ENCODE results near the gene MRPS30. TPM values are rescaled to one million over a fixed set of nuclear protein-coding genes. Genes with fewer than 3 reads are reported as not detected.

Gene MRPS30
- total RNA-seq = 65.0 and 74.0 TPM in 2 replicates
- 25.1 and 28.2 TPM in 2 replicates for polyA plus RNA-seq
- 16.7 and 23.6 TPM in 2 replicates for polyA plus RNA-seq (2012)
- 9.6 and 13.8 TPM in 2 replicates for polyA minus RNA-seq (ENCODE audit: low replicate concordance)

DNA sequence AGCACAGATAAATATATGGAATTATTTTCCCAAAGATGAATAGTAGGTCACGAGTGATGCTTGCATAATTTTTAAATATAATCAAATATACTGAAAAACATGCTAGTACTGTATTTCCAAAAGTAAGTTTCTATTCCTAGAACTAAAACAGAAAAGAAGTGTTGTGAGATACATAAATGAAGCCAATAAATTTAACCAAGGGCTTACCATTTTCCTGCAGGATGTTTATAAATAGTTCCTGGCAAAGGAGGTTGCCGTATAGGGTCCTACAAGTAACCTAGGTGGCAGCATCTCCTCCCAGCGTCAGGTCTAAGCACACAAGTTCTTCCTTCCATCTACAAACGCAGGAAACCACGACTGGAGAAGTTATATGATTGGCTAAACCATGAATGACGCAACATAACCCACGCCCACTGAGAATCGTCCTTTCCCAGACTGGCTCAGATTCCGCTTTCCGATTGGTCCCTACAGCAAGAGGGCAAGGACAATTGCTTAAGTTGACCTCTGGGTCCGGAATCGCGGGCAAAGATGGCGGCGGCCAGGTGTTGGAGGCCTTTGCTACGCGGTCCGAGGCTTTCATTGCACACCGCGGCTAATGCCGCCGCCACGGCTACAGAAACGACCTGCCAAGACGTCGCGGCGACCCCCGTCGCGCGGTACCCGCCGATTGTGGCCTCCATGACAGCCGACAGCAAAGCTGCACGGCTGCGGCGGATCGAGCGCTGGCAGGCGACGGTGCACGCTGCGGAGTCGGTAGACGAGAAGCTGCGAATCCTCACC, at the start of gene MRPS30:
Gene MRPS30, plus strand, starts transcription at position 513 of the 780 bp plus-strand sequence. Its CDS starts 16 bp downstream, at position 529.
- peak within 1 kb of the TSS; percentile 88 for H3K27ac ChIP-seq (ENCODE audit: insufficient read depth, low read length)
- H3K27me3 ChIP-seq (ENCODE audit: control insufficient read depth, insufficient read depth, low read length) = no peaks in the 10 kb centered on the region
- H3K4me3 ChIP-seq (replicated peaks in 1 of 4; ENCODE audit: control extremely low read depth in 1 of 4, insufficient read depth in 1 of 4, low read depth in 3 of 4, low read length in 4 of 4) = peak within 1 kb of the TSS; percentile 82 to 96 (median 92)
- no peaks in the 10 kb centered on the region for H3K4me1 ChIP-seq (ENCODE audit: control insufficient read depth, extremely low read depth, insufficient read depth, low read length)
- H3K79me2 ChIP-seq (ENCODE audit: control insufficient read depth, insufficient read depth, low read length) = peaks cover 29% of the 10 kb centered on the region
- H3K9me3 ChIP-seq (ENCODE audit: control insufficient read depth, insufficient read depth, low read depth, low read length) = no peaks in the 10 kb centered on the region
- peak within 1 kb of the TSS; percentile 99 for H2AFZ ChIP-seq (ENCODE audit: low read length)
- peak within 1 kb of the TSS; percentile 80 for H3K4me2 ChIP-seq (ENCODE audit: extremely low read depth, insufficient read depth, low read length)
- H3K36me3 ChIP-seq (ENCODE audit: control insufficient read depth, insufficient read depth, low read length) = no peaks in the 10 kb centered on the region
- TF ChIP-seq, protein P1, sequence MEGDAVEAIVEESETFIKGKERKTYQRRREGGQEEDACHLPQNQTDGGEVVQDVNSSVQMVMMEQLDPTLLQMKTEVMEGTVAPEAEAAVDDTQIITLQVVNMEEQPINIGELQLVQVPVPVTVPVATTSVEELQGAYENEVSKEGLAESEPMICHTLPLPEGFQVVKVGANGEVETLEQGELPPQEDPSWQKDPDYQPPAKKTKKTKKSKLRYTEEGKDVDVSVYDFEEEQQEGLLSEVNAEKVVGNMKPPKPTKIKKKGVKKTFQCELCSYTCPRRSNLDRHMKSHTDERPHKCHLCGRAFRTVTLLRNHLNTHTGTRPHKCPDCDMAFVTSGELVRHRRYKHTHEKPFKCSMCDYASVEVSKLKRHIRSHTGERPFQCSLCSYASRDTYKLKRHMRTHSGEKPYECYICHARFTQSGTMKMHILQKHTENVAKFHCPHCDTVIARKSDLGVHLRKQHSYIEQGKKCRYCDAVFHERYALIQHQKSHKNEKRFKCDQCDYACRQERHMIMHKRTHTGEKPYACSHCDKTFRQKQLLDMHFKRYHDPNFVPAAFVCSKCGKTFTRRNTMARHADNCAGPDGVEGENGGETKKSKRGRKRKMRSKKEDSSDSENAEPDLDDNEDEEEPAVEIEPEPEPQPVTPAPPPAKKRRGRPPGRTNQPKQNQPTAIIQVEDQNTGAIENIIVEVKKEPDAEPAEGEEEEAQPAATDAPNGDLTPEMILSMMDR (conservative IDR thresholded peaks at IDR 0.05 in 1 of 2, IDR thresholded peaks at IDR 0.05 in 1 of 2; ENCODE audit: low read depth in 1 of 2, low read length in 2 of 2) = peak; percentile 40 to 41
- TF ChIP-seq EZH2 (IDR thresholded peaks at IDR 0.05; ENCODE audit: low read length, missing control alignments) = no peak
- peak within 1 kb of the TSS; percentile 89 for H3K9ac ChIP-seq (ENCODE audit: insufficient read depth, low read length)
- peak; percentile 99 for DNase-seq (ENCODE audit: low read depth in 2 of 2)
- H4K20me1 ChIP-seq (ENCODE audit: control insufficient read depth, extremely low read depth, insufficient read depth, low read length) = no peaks in the 10 kb centered on the region

DNA sequence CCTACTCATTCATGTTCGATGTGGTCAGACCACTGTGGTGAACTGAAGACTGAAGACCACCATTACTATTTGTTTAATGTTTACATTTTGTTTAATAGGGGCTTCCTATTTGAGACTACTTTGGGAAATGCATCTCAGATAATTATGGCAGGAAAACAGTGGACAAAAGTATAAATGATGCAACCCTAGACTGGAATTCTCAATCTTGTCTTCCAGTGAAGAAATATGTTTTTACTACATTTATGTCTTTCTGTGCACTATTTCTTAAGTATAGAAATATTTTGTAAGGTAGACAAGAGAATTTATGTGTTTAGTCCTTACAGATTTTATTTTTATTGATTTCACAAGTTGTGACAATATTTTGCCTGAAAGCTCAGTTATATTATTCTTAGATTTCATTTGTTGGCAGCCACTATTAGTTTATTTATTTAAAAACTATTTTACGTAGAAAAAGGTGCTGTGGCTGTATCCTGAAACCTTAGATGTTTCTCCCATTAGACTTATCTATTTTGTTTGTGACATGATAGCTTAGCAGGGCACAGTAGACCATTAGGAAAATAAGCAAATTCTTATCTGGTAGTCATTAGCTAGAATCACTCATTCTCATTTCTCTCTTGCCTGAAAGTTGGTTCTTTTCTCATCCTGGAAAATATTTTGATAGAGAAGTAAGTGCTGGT, 39.4 kb upstream of the MRPS30 start:
- Histone ChIP-seq H3K4me1 (ENCODE audit: control insufficient read depth, extremely low read depth, insufficient read depth, low read length) (no peaks in the 10 kb centered on the region), H3K4me2 (ENCODE audit: extremely low read depth, insufficient read depth, low read length) (no peak overlapping the region), H3K4me3 (replicated peaks in 1 of 4; ENCODE audit: control extremely low read depth in 1 of 4, insufficient read depth in 1 of 4, low read depth in 3 of 4, low read length in 4 of 4) (no peak overlapping the region), H4K20me1 (ENCODE audit: control insufficient read depth, extremely low read depth, insufficient read depth, low read length) (no peaks in the 10 kb centered on the region), H3K9me3 (ENCODE audit: control insufficient read depth, insufficient read depth, low read depth, low read length) (no peaks in the 10 kb centered on the region), H3K36me3 (ENCODE audit: control insufficient read depth, insufficient read depth, low read length) (no peaks in the 10 kb centered on the region), H3K27me3 (ENCODE audit: control insufficient read depth, insufficient read depth, low read length) (no peaks in the 10 kb centered on the region), H3K9ac (ENCODE audit: insufficient read depth, low read length) (no peak overlapping the region), H2AFZ (ENCODE audit: low read length) (no peak overlapping the region), H3K27ac (ENCODE audit: insufficient read depth, low read length) (no peak overlapping the region), H3K79me2 (ENCODE audit: control insufficient read depth, insufficient read depth, low read length) (no peaks in the 10 kb centered on the region)
- no peak for DNase-seq (ENCODE audit: low read depth in 2 of 2)
- TF ChIP-seq, protein P1 (conservative IDR thresholded peaks at IDR 0.05 in 1 of 2, IDR thresholded peaks at IDR 0.05 in 1 of 2; ENCODE audit: low read depth in 1 of 2, low read length in 2 of 2) = no peak
- no peak for TF ChIP-seq EZH2 (IDR thresholded peaks at IDR 0.05; ENCODE audit: low read length, missing control alignments)

DNA sequence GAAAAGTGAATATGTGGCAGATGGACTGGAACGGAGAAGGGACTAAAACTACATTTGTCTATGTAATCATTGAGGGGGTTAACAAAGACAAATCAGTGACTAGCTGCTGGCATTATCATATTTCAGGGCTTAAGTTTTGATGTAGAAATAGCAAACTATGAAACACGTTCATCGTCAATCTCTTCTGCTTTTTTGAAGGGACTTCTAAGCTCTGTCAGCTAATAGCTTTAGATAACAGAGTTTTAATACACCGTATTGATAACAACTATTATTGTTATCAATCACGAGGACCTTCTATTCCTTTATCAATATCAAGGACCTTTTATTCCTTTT, 38.9 kb upstream of the MRPS30 start:
- no peaks in the 10 kb centered on the region for H3K27me3 ChIP-seq (ENCODE audit: control insufficient read depth, insufficient read depth, low read length)
- H3K4me3 ChIP-seq (replicated peaks in 1 of 4; ENCODE audit: control extremely low read depth in 1 of 4, insufficient read depth in 1 of 4, low read depth in 3 of 4, low read length in 4 of 4) = no peak overlapping the region
- TF ChIP-seq EZH2 (IDR thresholded peaks at IDR 0.05; ENCODE audit: low read length, missing control alignments) = no peak
- TF ChIP-seq, protein P1 (conservative IDR thresholded peaks at IDR 0.05 in 1 of 2, IDR thresholded peaks at IDR 0.05 in 1 of 2; ENCODE audit: low read depth in 1 of 2, low read length in 2 of 2) = no peak
- H3K27ac ChIP-seq (ENCODE audit: insufficient read depth, low read length) = no peak overlapping the region
- no peaks in the 10 kb centered on the region for H3K36me3 ChIP-seq (ENCODE audit: control insufficient read depth, insufficient read depth, low read length)
- H3K4me1 ChIP-seq (ENCODE audit: control insufficient read depth, extremely low read depth, insufficient read depth, low read length) = no peaks in the 10 kb centered on the region
- no peaks in the 10 kb centered on the region for H3K79me2 ChIP-seq (ENCODE audit: control insufficient read depth, insufficient read depth, low read length)
- no peak overlapping the region for H3K4me2 ChIP-seq (ENCODE audit: extremely low read depth, insufficient read depth, low read length)
- no peak for DNase-seq (ENCODE audit: low read depth in 2 of 2)
- no peak overlapping the region for H3K9ac ChIP-seq (ENCODE audit: insufficient read depth, low read length)
- no peaks in the 10 kb centered on the region for H3K9me3 ChIP-seq (ENCODE audit: control insufficient read depth, insufficient read depth, low read depth, low read length)
- no peaks in the 10 kb centered on the region for H4K20me1 ChIP-seq (ENCODE audit: control insufficient read depth, extremely low read depth, insufficient read depth, low read length)
- H2AFZ ChIP-seq (ENCODE audit: low read length) = no peak overlapping the region

Measured in fibroblast of lung (primary cell).